Tibial artery (tissue), 4 donors: ENCODE results near the gene MAS1L.

Source experiments
- DNase-seq, 2 donors: peaks; one replicate each; pipeline ENCODE4 v3.0.0-alpha.2; 2019
- H3K27ac ChIP-seq, 2 donors: fragments of 200-600 bp; sonication (generic) in 1 of 2; 1 replicate in 1 of 2; 2 replicates in 1 of 2; pipeline ENCODE4 v1.5.1; 2018 to 2019; ENCODE audit warnings: mild to moderate bottlenecking in 1 of 2
- H3K27me3 ChIP-seq, 2 donors: fragments of 200-600 bp; sonication (generic) in 1 of 2; one replicate each; pipeline versions ENCODE4 v1.5.1 to v1.6.0; 2016 to 2019
- H3K36me3 ChIP-seq, 3 donors: fragments of 200-600 bp; sonication (generic) in 2 of 3; one replicate each; pipeline ENCODE4 v1.5.1; 2016 to 2019; ENCODE audit warnings: mild to moderate bottlenecking in 2 of 3
- H3K4me1 ChIP-seq, 4 donors: fragments of 200-600 bp; sonication (generic) in 2 of 4; 1 replicate in 3 of 4; 2 replicates in 1 of 4; pipeline ENCODE4 v1.5.1; 2016 to 2019
- H3K4me3 ChIP-seq, 2 donors: fragments of 200-600 bp; sonication (generic) in 1 of 2; 1 replicate in 1 of 2; 2 replicates in 1 of 2; pipeline ENCODE4 v1.5.1; 2018 to 2019; ENCODE audit warnings: mild to moderate bottlenecking in 2 of 2
- H3K9me3 ChIP-seq, 3 donors: fragments of 200-600 bp; sonication (generic) in 1 of 3; one replicate each; pipeline ENCODE4 v1.5.1; 2016 to 2019
- CTCF ChIP-seq, 2 experiments: fragments of 200-600 bp in 1 of 2; fragments of 450-650 bp in 1 of 2; IDR thresholded peaks; one replicate each; pipeline ENCODE4 v1.5.1; 2017 to 2019; ENCODE audit warnings: antibody characterized with exemption in 2 of 2, mild to moderate bottlenecking in 1 of 2, moderate library complexity in 1 of 2
- intact Hi-C: fragments of 100-400 bp; cut with DNase I; formaldehyde crosslinking; loops from one replicate; pipeline ENCODE4 v1.15.0; 2023; ENCODE audit warnings: low total_unique reads

MAS1L gene

GRCh38 chr6:29528988-29529560, 41.3 kb upstream of the MAS1L start:
- Histone ChIP-seq H3K4me1 (no peaks in the 10 kb centered on the region), H3K4me3 (no peak overlapping the region), H3K27me3 (peaks cover 0 to 17% of the 10 kb centered on the region in 2 donors), H3K9me3 (no peaks in the 10 kb centered on the region), H3K27ac (no peak overlapping the region), H3K36me3 (no peaks in the 10 kb centered on the region)
- intact Hi-C loops, result no loop called here
- no peak for TF ChIP-seq CTCF (IDR thresholded peaks at IDR 0.05)
- DNase-seq, result no peak

- Histone ChIP-seq H3K27ac (no peak overlapping the region), H3K36me3 (no peaks in the 10 kb centered on the region), H3K9me3 (no peaks in the 10 kb centered on the region), H3K27me3 (peaks cover 0 to 12% of the 10 kb centered on the region in 2 donors), H3K4me1 (no peaks in the 10 kb centered on the region), H3K4me3 (no peak overlapping the region)
- DNase-seq, result no peak
- no peak for TF ChIP-seq CTCF (IDR thresholded peaks at IDR 0.05)
- intact Hi-C loops, result no loop called here
These were observed 40.7 kb upstream of the MAS1L start for GRCh38 chr6:29528300-29528931.

GRCh38 chr6:29527564-29527963, 39.8 kb upstream of the MAS1L start:
- TF ChIP-seq CTCF (IDR thresholded peaks at IDR 0.05), result no peak

GRCh38 chr6:29527126-29527525, 39.4 kb upstream of the MAS1L start:
- no peak for DNase-seq
- no peak for TF ChIP-seq CTCF (IDR thresholded peaks at IDR 0.05)
- peaks cover 0 to 12% of the 10 kb centered on the region in 2 donors for H3K27me3 ChIP-seq
- intact Hi-C loops, result no loop called here
- no peaks in the 10 kb centered on the region for H3K36me3 ChIP-seq
- H3K9me3 ChIP-seq, result no peaks in the 10 kb centered on the region
- no peaks in the 10 kb centered on the region for H3K4me1 ChIP-seq
- no peak overlapping the region for H3K27ac ChIP-seq
- H3K4me3 ChIP-seq, result no peak overlapping the region

More at GRCh38 chr6:29527564-29527963, 39.8 kb upstream of the MAS1L start:
- no peak overlapping the region for H3K4me3 ChIP-seq
- no peaks in the 10 kb centered on the region for H3K36me3 ChIP-seq
- no peak for DNase-seq
- no peaks in the 10 kb centered on the region for H3K4me1 ChIP-seq
- no peaks in the 10 kb centered on the region for H3K9me3 ChIP-seq
- intact Hi-C loops, result no loop called here
- H3K27ac ChIP-seq, result no peak overlapping the region
- H3K27me3 ChIP-seq, result peaks cover 0 to 12% of the 10 kb centered on the region in 2 donors

GRCh38 chr6:29525311-29525639, 37.5 kb upstream of the MAS1L start:
- intact Hi-C loops, result no loop called here
- H3K27ac ChIP-seq, result no peak overlapping the region
- H3K4me1 ChIP-seq, result no peaks in the 10 kb centered on the region
- H3K36me3 ChIP-seq, result no peaks in the 10 kb centered on the region
- H3K4me3 ChIP-seq, result no peak overlapping the region
- DNase-seq, result no peak
- H3K27me3 ChIP-seq, result peaks cover 0 to 12% of the 10 kb centered on the region in 2 donors
- H3K9me3 ChIP-seq, result no peaks in the 10 kb centered on the region
- TF ChIP-seq CTCF (IDR thresholded peaks at IDR 0.05), result no peak
